Activated T-helper 9 cell treated with anti-CD3 and anti-CD28 coated beads, Interleukin-2, amount 50 U/mL, for 16 hours (primary cell): Measurements from ENCODE around the gene SLC1A7.

ENCODE experiments used
- DNase-seq: peaks from one replicate; pipeline ENCODE4 v3.0.0-alpha.2; 2020; ENCODE audit warnings: low read depth

SLC1A7 gene

GRCh38 chr1:53158900-53159299, 16.5 kb upstream of the SLC1A7 start:
- no peak for DNase-seq

GRCh38 chr1:53156783-53157182, 14.3 kb upstream of the SLC1A7 start:
- no peak for DNase-seq

- no peak for DNase-seq
Observed at GRCh38 chr1:53155945-53156344, 13.5 kb upstream of the SLC1A7 start.

GRCh38 chr1:53155534-53155933, 13.1 kb upstream of the SLC1A7 start:
- DNase-seq: no peak

- no peak for DNase-seq
Observed at GRCh38 chr1:53154859-53155438, 12.5 kb upstream of the SLC1A7 start.

GRCh38 chr1:53153752-53154151, 11.3 kb upstream of the SLC1A7 start:
- DNase-seq: no peak

GRCh38 chr1:53148123-53148522, 5.7 kb upstream of the SLC1A7 start:
- no peak for DNase-seq

- DNase-seq: no peak
Observed at GRCh38 chr1:53147174-53147573, 4.7 kb upstream of the SLC1A7 start.

- DNase-seq: no peak
Observed at GRCh38 chr1:53145942-53146708, 3.7 kb upstream of the SLC1A7 start.

- no peak for DNase-seq
Observed at GRCh38 chr1:53145619-53145941, 3.1 kb upstream of the SLC1A7 start.

- DNase-seq: no peak
Observed at GRCh38 chr1:53145051-53145600, 2.7 kb upstream of the SLC1A7 start.

- no peak for DNase-seq
Observed at GRCh38 chr1:53144201-53144600, 1.8 kb upstream of the SLC1A7 start.

- DNase-seq: no peak
Observed at GRCh38 chr1:53143527-53143926, 1.1 kb upstream of the SLC1A7 start.

- no peak for DNase-seq
Observed at GRCh38 chr1:53141487-53142055, 867 bp downstream of the SLC1A7 start.

- DNase-seq: no peak
Observed at GRCh38 chr1:53140451-53140850, 2.0 kb downstream of the SLC1A7 start.

GRCh38 chr1:53139951-53140361, 2.5 kb downstream of the SLC1A7 start:
- no peak for DNase-seq

- no peak for DNase-seq
Observed at GRCh38 chr1:53138991-53139884, 3.2 kb downstream of the SLC1A7 start.

GRCh38 chr1:53137729-53138128, 4.7 kb downstream of the SLC1A7 start:
- DNase-seq: no peak

- DNase-seq: no peak
Observed at GRCh38 chr1:53135735-53136114, 6.7 kb downstream of the SLC1A7 start.

- no peak for DNase-seq
Observed at GRCh38 chr1:53134961-53135734, 7.3 kb downstream of the SLC1A7 start.

GRCh38 chr1:53134042-53134485, 8.4 kb downstream of the SLC1A7 start:
- DNase-seq: no peak
